ENCODE measurements around the gene PPP2R5D.
"Not testable (repeated sequence)": the region's sequence is repeated elsewhere in the genome, so short reads cannot be mapped to it uniquely, and the experiment has no call there.

The PPP2R5D gene

GRCh38 chr6:43038727-43039126 is 54.4 kb downstream of the PPP2R5D start:
- TF ChIP-seq ZNF274 (IDR thresholded peaks at IDR 0.05; ENCODE audit: low read depth, low read length) = no peak

GRCh38 chr6:43040542-43041257 is 56.3 kb downstream of the PPP2R5D start:
- no peak for TF ChIP-seq ZNF274 (IDR thresholded peaks at IDR 0.05; ENCODE audit: low read depth, low read length)
- no peak overlapping the region for H3K4me3 ChIP-seq (ENCODE audit: low read length)

More at GRCh38 chr6:43038727-43039126, 54.4 kb downstream of the PPP2R5D start:
- H3K4me3 ChIP-seq (ENCODE audit: low read length) = no peak overlapping the region

GRCh38 chr6:43041475-43041874 is 57.1 kb downstream of the PPP2R5D start:
- not testable (repeated sequence) for H3K4me3 ChIP-seq (ENCODE audit: low read length)

DNA sequence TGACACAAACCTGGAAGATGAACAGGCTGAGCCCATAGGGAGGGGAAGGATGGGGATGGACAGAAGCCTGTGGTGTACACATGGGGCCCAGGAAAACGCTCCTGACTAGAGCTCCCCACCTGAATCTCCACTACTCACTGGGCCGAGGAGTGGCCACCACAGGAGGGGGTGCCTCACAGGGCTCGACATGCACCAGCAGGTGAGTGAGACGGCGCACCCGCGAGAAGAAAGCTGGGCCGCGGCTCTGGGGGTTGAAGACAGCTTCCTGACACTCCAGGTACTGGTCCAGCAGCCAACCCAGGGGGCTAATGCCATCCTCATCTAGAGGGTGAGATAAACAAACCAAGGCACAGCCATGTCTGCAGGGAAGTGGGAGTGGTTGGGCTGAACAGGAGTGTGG is 58.9 kb downstream of the PPP2R5D start:
- no peak overlapping the region for H3K4me3 ChIP-seq (ENCODE audit: low read length)
- TF ChIP-seq ZNF274 (IDR thresholded peaks at IDR 0.05; ENCODE audit: low read depth, low read length) = no peak

- H3K4me3 ChIP-seq (ENCODE audit: low read length) = no peak overlapping the region
- TF ChIP-seq ZNF274 (IDR thresholded peaks at IDR 0.05; ENCODE audit: low read depth, low read length) = no peak
Observed at GRCh38 chr6:43045371-43045930, 61.1 kb downstream of the PPP2R5D start.

DNA sequence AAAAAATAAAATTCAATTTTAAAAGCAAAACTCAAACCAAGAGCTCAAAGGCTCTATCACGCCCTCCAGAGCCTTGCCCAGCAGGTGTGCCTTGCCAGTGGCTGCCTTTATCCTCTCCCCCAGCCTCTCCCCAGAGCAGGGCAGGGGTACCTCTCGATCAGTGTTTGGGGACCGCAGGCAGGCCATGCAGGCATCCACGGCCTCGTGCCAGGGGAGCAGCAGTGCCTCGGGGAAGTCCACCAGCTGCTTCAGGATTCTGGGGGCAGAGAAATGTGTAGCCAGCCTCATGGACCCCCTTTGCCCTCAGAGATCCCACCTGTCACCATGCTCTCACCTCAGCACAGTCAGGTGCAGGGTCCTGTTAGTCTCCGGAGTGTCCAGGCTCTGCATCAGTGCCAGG is 63.6 kb downstream of the PPP2R5D start:
- no peak for TF ChIP-seq ZNF274 (IDR thresholded peaks at IDR 0.05; ENCODE audit: low read depth, low read length)
- H3K4me3 ChIP-seq (ENCODE audit: low read length) = no peak overlapping the region

DNA sequence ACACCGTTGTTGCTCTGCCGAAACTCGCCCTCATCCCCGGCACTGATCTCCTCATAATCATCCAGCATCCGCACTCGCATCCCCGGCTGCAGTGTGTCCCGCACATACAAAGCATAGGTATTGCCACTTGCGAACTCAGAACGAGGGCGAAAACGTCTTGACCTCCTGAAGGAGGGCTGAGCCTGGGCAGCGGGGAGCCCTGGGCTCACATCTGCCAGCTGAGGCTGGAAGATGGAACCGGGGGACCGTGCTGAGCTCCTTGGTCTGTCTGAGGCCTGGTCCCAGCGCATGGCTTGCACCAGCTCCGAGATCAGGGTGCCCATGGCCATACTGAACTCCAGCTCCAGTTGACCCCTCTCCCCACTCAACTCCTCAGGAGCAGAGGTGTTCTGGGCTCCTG is 66.6 kb downstream of the PPP2R5D start:
- TF ChIP-seq ZNF274 (IDR thresholded peaks at IDR 0.05; ENCODE audit: low read depth, low read length) = no peak
- no peak overlapping the region for H3K4me3 ChIP-seq (ENCODE audit: low read length)

DNA sequence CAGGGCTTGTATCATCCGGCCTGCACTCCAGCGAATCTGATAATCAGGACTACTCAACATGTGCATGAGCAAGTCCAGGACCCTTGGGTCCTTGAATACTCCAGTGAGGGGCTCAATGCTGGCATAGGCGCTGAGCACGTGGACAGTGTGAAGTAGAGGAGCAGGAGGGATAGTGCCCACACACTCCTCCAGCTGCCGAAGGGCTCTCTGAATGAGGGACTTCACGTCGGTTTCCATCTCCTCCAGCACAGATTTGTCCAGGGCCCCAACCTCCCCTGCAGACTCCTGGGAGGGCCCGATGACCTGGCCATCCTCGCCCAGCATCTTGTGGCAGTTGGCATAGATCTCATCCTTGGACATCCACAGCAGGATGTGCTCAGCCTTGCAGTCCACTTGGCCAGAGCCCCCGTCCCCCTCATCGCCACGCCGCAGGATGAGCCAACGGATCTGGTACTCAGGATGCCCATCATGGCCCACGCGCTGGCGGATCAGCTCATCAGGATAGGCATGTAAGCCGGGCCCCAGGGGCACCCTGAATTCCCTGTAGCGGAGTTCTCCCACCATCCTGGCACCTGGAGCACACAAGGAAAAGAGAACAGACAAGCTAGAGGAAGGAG is 68.0 kb downstream of the PPP2R5D start:
- peak overlapping the region; percentile 77; the same call in 1 of the 2 replicates for H3K4me3 ChIP-seq (ENCODE audit: low read length)
- TF ChIP-seq ZNF274 (IDR thresholded peaks at IDR 0.05; ENCODE audit: low read depth, low read length) = no peak

DNA sequence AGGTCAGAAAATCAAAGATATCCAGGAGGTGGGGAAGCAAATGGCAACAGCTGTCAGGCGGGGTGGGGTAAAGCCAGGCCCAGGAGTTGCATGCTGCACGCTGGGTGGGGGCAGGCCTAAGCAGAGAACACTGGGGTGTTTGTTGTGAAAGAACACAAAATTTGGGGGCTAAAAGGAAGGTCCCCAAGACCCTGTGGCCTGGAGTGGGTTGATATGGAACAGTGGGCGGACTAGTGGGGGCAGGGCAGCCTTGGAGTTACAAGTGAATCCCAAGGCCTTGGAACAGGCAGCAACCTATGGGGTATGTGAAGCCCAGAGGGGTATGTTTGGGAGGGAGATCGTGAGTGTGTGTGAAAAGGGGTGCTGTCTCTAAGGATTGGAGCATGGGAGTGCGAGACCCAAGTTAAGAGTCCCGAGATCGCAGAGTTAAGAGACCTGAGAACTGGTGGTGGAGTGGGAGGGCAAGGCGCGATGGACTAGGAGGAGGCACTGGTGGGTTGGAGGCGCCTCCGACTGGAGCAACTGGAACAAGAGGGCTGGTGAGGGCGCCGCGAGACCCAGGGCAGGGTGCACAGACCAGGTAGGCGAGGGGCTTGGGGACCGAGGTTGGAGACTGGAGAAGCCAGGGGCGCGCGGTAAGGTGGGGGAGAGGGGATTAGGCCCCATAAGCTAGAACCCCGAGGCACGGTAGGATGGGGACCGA is 68.6 kb downstream of the PPP2R5D start:
- no peak for TF ChIP-seq ZNF274 (IDR thresholded peaks at IDR 0.05; ENCODE audit: low read depth, low read length)
- peak overlapping the region; percentile 77 for H3K4me3 ChIP-seq (ENCODE audit: low read length)

DNA sequence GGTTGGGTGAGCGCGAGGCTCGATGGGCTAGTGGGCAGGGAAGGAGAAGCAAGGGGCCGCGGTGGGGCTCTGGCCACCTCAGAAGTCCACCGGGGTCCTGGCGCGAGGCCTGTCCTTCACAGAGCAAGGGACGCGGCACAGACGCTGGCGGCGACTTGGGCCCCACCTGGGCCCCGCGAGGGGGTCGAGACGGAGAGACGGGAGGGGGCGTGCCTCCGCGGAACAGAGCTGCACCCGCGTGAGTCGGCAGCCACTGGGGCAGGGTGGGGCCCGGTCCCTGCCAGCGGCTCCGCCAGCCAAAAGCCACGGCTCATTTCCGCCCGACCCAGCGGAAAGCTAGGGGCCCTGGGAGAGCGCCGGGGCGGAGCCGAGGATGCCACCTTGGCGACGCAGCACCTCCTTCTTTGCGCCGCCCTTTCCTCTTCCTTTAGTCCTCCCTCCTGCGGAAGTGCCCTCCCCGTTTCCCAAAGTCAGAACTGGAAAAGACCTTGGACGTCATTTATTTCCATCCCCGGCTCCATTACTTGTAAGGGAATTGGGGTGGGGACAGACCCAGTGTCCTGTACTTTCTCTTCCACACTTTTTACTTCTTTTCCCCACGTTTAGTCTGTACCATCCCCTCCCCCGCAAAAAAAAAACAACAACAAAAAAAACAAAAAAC is 69.3 kb downstream of the PPP2R5D start, which contains the start of gene CUL7:
CUL7 (minus strand) TSS at position 307 of the 661 bp plus-strand sequence. CDS start 1,063 bp downstream, outside the sequence.
- TF ChIP-seq ZNF274 (IDR thresholded peaks at IDR 0.05; ENCODE audit: low read depth, low read length) = no peak
- H3K4me3 ChIP-seq (ENCODE audit: low read length) = peak within 1 kb of the TSS; percentile 77

GRCh38 chr6:43054206-43054943 is 70.0 kb downstream of the PPP2R5D start:
- H3K4me3 ChIP-seq (ENCODE audit: low read length) = peak overlapping the region; percentile 77; the same call in 1 of the 2 replicates

GRCh38 chr6:43055966-43056365 is 71.6 kb downstream of the PPP2R5D start:
- TF ChIP-seq ZNF274 (IDR thresholded peaks at IDR 0.05; ENCODE audit: low read depth, low read length) = no peak

More at GRCh38 chr6:43054206-43054943, 70.0 kb downstream of the PPP2R5D start:
- TF ChIP-seq ZNF274 (IDR thresholded peaks at IDR 0.05; ENCODE audit: low read depth, low read length) = no peak

GRCh38 chr6:43058531-43058930 is 74.2 kb downstream of the PPP2R5D start:
- peak overlapping the region; percentile 97 for H3K4me3 ChIP-seq (ENCODE audit: low read length)
- TF ChIP-seq ZNF274 (IDR thresholded peaks at IDR 0.05; ENCODE audit: low read depth, low read length) = no peak

More at GRCh38 chr6:43055966-43056365, 71.6 kb downstream of the PPP2R5D start:
- no peak overlapping the region for H3K4me3 ChIP-seq (ENCODE audit: low read length)

Data from GM08714 (cell line).